ENCODE results near the gene GSTO1.
"Not testable (repeated sequence)": the region's sequence is repeated elsewhere in the genome, so short reads cannot be mapped to it uniquely, and the experiment has no call there.

The GSTO1 gene

GRCh38 chr10:104254493-104255310 is at the start of gene GSTO1:
TSS of gene GSTO1 (plus strand) at chr10:104254892. CDS start at chr10:104254929, 37 bp downstream.
- DNase-seq (ENCODE audit: low read depth): no peak

GRCh38 chr10:104208730-104209129 is 46.0 kb upstream of the GSTO1 start:
- DNase-seq (ENCODE audit: low read depth): no peak

GRCh38 chr10:104209575-104210198 is 45.0 kb upstream of the GSTO1 start:
- DNase-seq (ENCODE audit: low read depth): peak; percentile 13

GRCh38 chr10:104216631-104217030 is 38.1 kb upstream of the GSTO1 start:
- DNase-seq (ENCODE audit: low read depth): no peak

- DNase-seq (ENCODE audit: low read depth): no peak
These were observed 35.9 kb upstream of the GSTO1 start for GRCh38 chr10:104218751-104219150.

- no peak for DNase-seq (ENCODE audit: low read depth)
These were observed 34.2 kb upstream of the GSTO1 start for GRCh38 chr10:104220522-104220921.

- no peak for DNase-seq (ENCODE audit: low read depth)
These were observed 31.4 kb upstream of the GSTO1 start for GRCh38 chr10:104223304-104223703.

GRCh38 chr10:104230490-104230889 is 24.2 kb upstream of the GSTO1 start:
- DNase-seq (ENCODE audit: low read depth): no peak

GRCh38 chr10:104231784-104232612 is 22.7 kb upstream of the GSTO1 start, which contains the start of gene CFAP43:
TSS of gene CFAP43 (minus strand) at chr10:104232364. CDS start at chr10:104232246, 118 bp downstream.
- DNase-seq (ENCODE audit: low read depth): peak; percentile 97

- DNase-seq (ENCODE audit: low read depth): no peak
These were observed 22.0 kb upstream of the GSTO1 start for GRCh38 chr10:104232613-104233102.

GRCh38 chr10:104233817-104234216 is 20.9 kb upstream of the GSTO1 start:
- DNase-seq (ENCODE audit: low read depth): no peak

- no peak for DNase-seq (ENCODE audit: low read depth)
These were observed 19.8 kb upstream of the GSTO1 start for GRCh38 chr10:104234934-104235333.

GRCh38 chr10:104235801-104236200 is 18.9 kb upstream of the GSTO1 start:
- no peak for DNase-seq (ENCODE audit: low read depth)

GRCh38 chr10:104240078-104240477 is 14.6 kb upstream of the GSTO1 start:
- DNase-seq (ENCODE audit: low read depth): no peak

- no peak for DNase-seq (ENCODE audit: low read depth)
These were observed 12.1 kb upstream of the GSTO1 start for GRCh38 chr10:104242545-104242944.

GRCh38 chr10:104243009-104243408 is 11.7 kb upstream of the GSTO1 start:
- not testable (repeated sequence) for DNase-seq (ENCODE audit: low read depth)

- DNase-seq (ENCODE audit: low read depth): no peak
These were observed 11.2 kb upstream of the GSTO1 start for GRCh38 chr10:104243512-104243911.

GRCh38 chr10:104245066-104245632 is 9.5 kb upstream of the GSTO1 start:
- DNase-seq (ENCODE audit: low read depth): no peak

- no peak for DNase-seq (ENCODE audit: low read depth)
These were observed 7.7 kb upstream of the GSTO1 start for GRCh38 chr10:104246976-104247375.

- DNase-seq (ENCODE audit: low read depth): no peak
These were observed 7.1 kb upstream of the GSTO1 start for GRCh38 chr10:104247513-104248146.

- DNase-seq (ENCODE audit: low read depth): not testable (repeated sequence)
These were observed 5.8 kb upstream of the GSTO1 start for GRCh38 chr10:104248931-104249330.
